Natural killer cell (primary cell): ENCODE measurements around the gene SLC36A2. TPM values are rescaled to one million over a fixed set of nuclear protein-coding genes. Genes with fewer than 3 reads are reported as not detected.

ENCODE experiments used
- ATAC-seq, 3 donors: fragments of 150-1000 bp in 2 of 3; fragments of 200-7000 bp in 1 of 3; cut with Tn5 transposase; 1 replicate in 1 of 3; 2 replicates in 2 of 3; pipeline ENCODE4 v1.10.0; 2021; ENCODE audit warnings: mild to moderate bottlenecking in 2 of 3, moderate library complexity in 2 of 3
- DNase-seq, 2 donors: peaks; one replicate each; pipeline versions ENCODE4 v3.0.0 to v3.0.0-alpha.2; 2013 to 2021; ENCODE audit warnings: mixed read lengths in 1 of 2
- H3K27ac ChIP-seq: one replicate; pipeline ENCODE4 v1.5.1; 2013; ENCODE audit warnings: mild to moderate bottlenecking, low read length
- H3K27me3 ChIP-seq: one replicate; pipeline ENCODE4 v1.6.1; 2013; ENCODE audit warnings: low read length; ENCODE audit not compliant: control insufficient read depth, insufficient read depth
- H3K36me3 ChIP-seq: one replicate; pipeline ENCODE4 v1.6.1; 2013; ENCODE audit warnings: low read length; ENCODE audit not compliant: control insufficient read depth, insufficient read depth
- H3K4me1 ChIP-seq: one replicate; pipeline ENCODE4 v1.6.1; 2013; ENCODE audit warnings: low read length; ENCODE audit not compliant: control insufficient read depth, insufficient read depth
- H3K4me3 ChIP-seq: one replicate; pipeline ENCODE4 v1.5.1; 2013; ENCODE audit warnings: low read length
- H3K9me3 ChIP-seq: one replicate; pipeline ENCODE4 v1.6.1; 2013; ENCODE audit warnings: low read length; ENCODE audit not compliant: control insufficient read depth, insufficient read depth
- H3K27ac Mint-ChIP-seq, 2 donors: one replicate each; pipeline ENCODE4 v1.8.0; 2022; ENCODE audit warnings: mild to moderate bottlenecking in 2 of 2, mixed read lengths in 2 of 2, moderate library complexity in 1 of 2
- H3K27me3 Mint-ChIP-seq, 2 donors: one replicate each; pipeline ENCODE4 v1.8.0; 2022; ENCODE audit warnings: low read depth in 2 of 2, mixed read lengths in 2 of 2
- H3K36me3 Mint-ChIP-seq: one replicate; pipeline ENCODE4 v1.8.0; 2022; ENCODE audit warnings: mixed read lengths
- H3K4me1 Mint-ChIP-seq, 2 donors: one replicate each; pipeline ENCODE4 v1.8.0; 2022; ENCODE audit warnings: mixed read lengths in 2 of 2
- H3K4me3 Mint-ChIP-seq: one replicate; pipeline ENCODE4 v1.8.0; 2022; ENCODE audit warnings: mild to moderate bottlenecking, moderate library complexity, mixed read lengths
- H3K9me3 Mint-ChIP-seq, 2 donors: one replicate each; pipeline ENCODE4 v1.8.0; 2022; ENCODE audit warnings: mixed read lengths in 2 of 2
- WGBS: methylation state at CpG from one replicate; pipeline ENCODE4 v1.1.7; 2013; ENCODE audit warnings: missing lambda C conversion rate; ENCODE audit not compliant: insufficient coverage; 5-methylcytosine and 5-hydroxymethylcytosine counted together
- intact Hi-C: fragments of 100-400 bp; cut with micrococcal nuclease; formaldehyde crosslinking; loops from one replicate; pipeline ENCODE4 v1.14.2; 2022
- total RNA-seq, 4 donors: library from RNA; stranded (reverse); fragments of 120-200 nt in 1 of 4; gene quantifications; one replicate each; pipeline versions ENCODE4 v1.2.3 to v1.2.4, GENCODE V29; 2013 to 2022
- TF ChIP-seq, protein P1 (sequence below): fragments of 200-600 bp; IDR thresholded peaks from one replicate; pipeline ENCODE4 v1.8.0; 2022; ENCODE audit warnings: antibody characterized with exemption

Gene SLC36A2
- total RNA-seq, 3 donors from 2014 or later (not counting 1 experiment from before 2014, with no cell fraction given), result not detected

DNA sequence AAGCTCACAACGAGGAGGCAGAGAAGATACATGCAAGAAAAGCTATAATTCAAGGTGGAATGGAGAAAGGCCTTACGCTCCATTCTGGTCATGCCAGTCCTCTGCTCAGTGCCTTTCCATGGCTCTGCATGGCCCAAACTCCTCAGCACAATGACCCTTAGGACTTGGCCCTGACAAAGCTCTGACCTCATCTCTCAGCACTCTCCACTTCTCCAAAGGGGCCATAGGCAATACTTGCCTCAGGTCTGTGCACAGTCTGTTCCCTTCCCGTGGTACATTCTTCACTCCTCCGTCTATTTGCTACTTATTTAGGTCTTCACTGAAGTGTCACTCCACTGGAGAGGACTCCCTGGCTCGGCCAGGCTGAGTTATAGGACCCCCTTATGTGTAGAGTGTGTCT is 68.5 kb downstream of the SLC36A2 start:
- no peaks in the 10 kb centered on the region for H3K9me3 Mint-ChIP-seq
- 95% methylated on average over 4 of the region's 5 CpGs for WGBS
- ATAC-seq, result no peak

DNA sequence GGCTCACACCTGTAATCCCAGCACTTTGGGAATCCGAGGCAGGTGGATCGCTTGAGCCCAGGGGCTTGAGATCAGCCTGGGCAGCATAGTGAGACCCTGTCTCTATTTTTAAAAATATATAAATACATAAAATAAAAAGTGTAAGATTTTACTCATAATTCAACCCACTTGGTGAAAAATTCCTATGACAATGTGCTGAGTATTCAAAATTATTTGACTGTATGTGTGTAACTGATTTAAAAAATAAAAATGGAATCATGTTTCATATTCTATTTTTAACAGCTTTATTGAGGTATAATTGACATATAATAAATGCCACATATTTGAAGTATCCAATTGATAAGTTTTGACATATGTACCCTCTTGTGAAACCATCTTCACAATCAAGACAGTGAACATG is 71.6 kb downstream of the SLC36A2 start:
- 90% methylated on average over 2 of the region's 2 CpGs for WGBS
- H3K9me3 Mint-ChIP-seq, result no peaks in the 10 kb centered on the region

More for the DNA sequence above, 68.5 kb downstream of the SLC36A2 start:
- no peak for DNase-seq
- Histone ChIP-seq H3K36me3 (no peaks in the 10 kb centered on the region), H3K9me3 (no peaks in the 10 kb centered on the region), H3K4me3 (no peak overlapping the region), H3K4me1 (no peaks in the 10 kb centered on the region), H3K27ac (no peak overlapping the region), H3K27me3 (no peaks in the 10 kb centered on the region)
- H3K4me1 Mint-ChIP-seq, result no peaks in the 10 kb centered on the region
- H3K4me3 Mint-ChIP-seq, result no peak overlapping the region
- H3K27me3 Mint-ChIP-seq, result peaks cover 2 to 13% of the 10 kb centered on the region in 2 donors
- H3K27ac Mint-ChIP-seq, result no peak overlapping the region
- intact Hi-C loops, result no loop called here
- TF ChIP-seq, protein P1, sequence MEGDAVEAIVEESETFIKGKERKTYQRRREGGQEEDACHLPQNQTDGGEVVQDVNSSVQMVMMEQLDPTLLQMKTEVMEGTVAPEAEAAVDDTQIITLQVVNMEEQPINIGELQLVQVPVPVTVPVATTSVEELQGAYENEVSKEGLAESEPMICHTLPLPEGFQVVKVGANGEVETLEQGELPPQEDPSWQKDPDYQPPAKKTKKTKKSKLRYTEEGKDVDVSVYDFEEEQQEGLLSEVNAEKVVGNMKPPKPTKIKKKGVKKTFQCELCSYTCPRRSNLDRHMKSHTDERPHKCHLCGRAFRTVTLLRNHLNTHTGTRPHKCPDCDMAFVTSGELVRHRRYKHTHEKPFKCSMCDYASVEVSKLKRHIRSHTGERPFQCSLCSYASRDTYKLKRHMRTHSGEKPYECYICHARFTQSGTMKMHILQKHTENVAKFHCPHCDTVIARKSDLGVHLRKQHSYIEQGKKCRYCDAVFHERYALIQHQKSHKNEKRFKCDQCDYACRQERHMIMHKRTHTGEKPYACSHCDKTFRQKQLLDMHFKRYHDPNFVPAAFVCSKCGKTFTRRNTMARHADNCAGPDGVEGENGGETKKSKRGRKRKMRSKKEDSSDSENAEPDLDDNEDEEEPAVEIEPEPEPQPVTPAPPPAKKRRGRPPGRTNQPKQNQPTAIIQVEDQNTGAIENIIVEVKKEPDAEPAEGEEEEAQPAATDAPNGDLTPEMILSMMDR, result no peak
- H3K36me3 Mint-ChIP-seq, result no peaks in the 10 kb centered on the region

DNA sequence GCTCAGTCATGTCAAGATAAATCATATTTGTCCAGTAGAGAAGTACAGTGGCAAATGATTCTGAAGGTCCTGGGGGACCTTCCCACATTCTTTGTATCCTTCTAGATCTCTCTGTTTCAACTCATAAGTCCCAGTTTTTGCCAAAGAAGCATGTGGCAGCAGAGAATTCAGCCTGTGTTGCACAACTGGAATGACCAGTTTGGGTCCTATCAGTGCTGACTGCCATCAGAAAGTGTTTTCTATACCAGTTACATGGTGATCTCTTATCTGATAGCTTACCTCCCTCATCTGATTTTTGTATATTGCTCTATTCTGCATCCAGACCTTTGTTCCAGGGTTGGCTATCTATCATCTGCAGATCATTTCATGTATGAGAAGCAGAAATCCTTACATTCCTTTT is 72.7 kb downstream of the SLC36A2 start:
- Mint-ChIP-seq H3K9me3 (no peaks in the 10 kb centered on the region), H3K27me3 (peaks cover 2 to 13% of the 10 kb centered on the region in 2 donors), H3K27ac (no peak overlapping the region), H3K4me3 (no peak overlapping the region), H3K4me1 (no peaks in the 10 kb centered on the region), H3K36me3 (no peaks in the 10 kb centered on the region)
- no peak overlapping the region for H3K27ac ChIP-seq
- DNase-seq (no peak), ATAC-seq (no peak)
- TF ChIP-seq, protein P1, result no peak
- H3K9me3 ChIP-seq, result no peaks in the 10 kb centered on the region
- H3K27me3 ChIP-seq, result no peaks in the 10 kb centered on the region
- H3K4me1 ChIP-seq, result no peaks in the 10 kb centered on the region
- intact Hi-C loops, result no loop called here
- H3K4me3 ChIP-seq, result no peak overlapping the region
- H3K36me3 ChIP-seq, result no peaks in the 10 kb centered on the region

More for the DNA sequence above, 71.6 kb downstream of the SLC36A2 start:
- Histone ChIP-seq H3K27ac (no peak overlapping the region), H3K36me3 (no peaks in the 10 kb centered on the region), H3K4me3 (no peak overlapping the region), H3K4me1 (no peaks in the 10 kb centered on the region), H3K27me3 (no peaks in the 10 kb centered on the region), H3K9me3 (no peaks in the 10 kb centered on the region)
- H3K27ac Mint-ChIP-seq, result no peak overlapping the region
- no peaks in the 10 kb centered on the region for H3K4me1 Mint-ChIP-seq
- TF ChIP-seq, protein P1, result no peak
- no peak for DNase-seq
- intact Hi-C loops, result no loop called here
- peaks cover 2 to 13% of the 10 kb centered on the region in 2 donors for H3K27me3 Mint-ChIP-seq
- no peaks in the 10 kb centered on the region for H3K36me3 Mint-ChIP-seq
- no peak overlapping the region for H3K4me3 Mint-ChIP-seq
- no peak for ATAC-seq

DNA sequence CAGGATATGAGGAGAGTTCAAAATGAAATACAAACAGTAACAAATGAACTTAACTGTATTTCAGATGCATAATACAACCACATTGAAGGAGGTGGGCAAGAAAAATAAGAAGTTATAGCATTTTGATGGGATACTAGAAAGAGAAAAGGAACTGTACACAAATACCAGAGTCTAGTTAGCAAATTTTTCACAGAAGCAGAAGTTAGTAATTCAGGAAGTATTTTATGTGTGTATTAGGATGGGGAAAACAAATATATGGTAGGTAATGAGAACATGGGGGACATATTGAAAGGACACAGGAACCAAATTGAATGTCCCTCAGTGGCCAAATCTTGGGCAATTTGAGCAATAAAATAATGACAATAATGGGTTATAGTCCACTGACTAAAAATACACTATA is 76.0 kb downstream of the SLC36A2 start:
- H3K36me3 ChIP-seq, result peaks cover 20% of the 10 kb centered on the region
- H3K27me3 ChIP-seq, result no peaks in the 10 kb centered on the region
- intact Hi-C loops, result no loop called here
- no peaks in the 10 kb centered on the region for H3K9me3 ChIP-seq
- H3K4me3 Mint-ChIP-seq, result no peak overlapping the region
- TF ChIP-seq, protein P1, result no peak
- no peaks in the 10 kb centered on the region for H3K4me1 ChIP-seq
- H3K36me3 Mint-ChIP-seq, result no peaks in the 10 kb centered on the region
- ATAC-seq (no peak), DNase-seq (no peak)
- H3K27me3 Mint-ChIP-seq, result no peaks in the 10 kb centered on the region
- H3K4me1 Mint-ChIP-seq, result no peaks in the 10 kb centered on the region
- no peak overlapping the region for H3K27ac Mint-ChIP-seq
- no peak overlapping the region for H3K27ac ChIP-seq
- no peak overlapping the region for H3K4me3 ChIP-seq
- H3K9me3 Mint-ChIP-seq, result no peaks in the 10 kb centered on the region
